GM12874 (cell line): ENCODE results near the gene ATP2B1.

Source experiments
- CTCF ChIP-seq: IDR thresholded peaks from 2 replicates; pipeline ENCODE4 v1.5.1; 2011; ENCODE audit warnings: low read depth, mild to moderate bottlenecking, control low read depth, low read length, moderate library complexity; ENCODE audit not compliant: insufficient read depth

Gene ATP2B1

GRCh38 chr12:89551747-89552146 is 156.9 kb downstream of the ATP2B1 start:
- TF ChIP-seq CTCF = no peak

GRCh38 chr12:89547101-89547500 is 161.5 kb downstream of the ATP2B1 start:
- no peak for TF ChIP-seq CTCF

GRCh38 chr12:89546151-89546550 is 162.5 kb downstream of the ATP2B1 start:
- TF ChIP-seq CTCF = no peak

- no peak for TF ChIP-seq CTCF
Observed at GRCh38 chr12:89544681-89545184, 163.9 kb downstream of the ATP2B1 start.

- no peak for TF ChIP-seq CTCF
Observed at GRCh38 chr12:89544022-89544421, 164.6 kb downstream of the ATP2B1 start.

- TF ChIP-seq CTCF = peak; percentile 82
Observed at GRCh38 chr12:89542912-89543592, 165.6 kb downstream of the ATP2B1 start.

GRCh38 chr12:89542236-89542635 is 166.4 kb downstream of the ATP2B1 start:
- TF ChIP-seq CTCF = no peak
